DND-41 (cell line): ENCODE results near the gene ZBTB18.

Experiments
- ATAC-seq: fragments of 200-7000 bp; cut with Tn5 transposase; 3 replicates; pipeline ENCODE4 v1.9.1; 2021; ENCODE audit warnings: low read depth; ENCODE audit not compliant: insufficient read depth
- DNase-seq: peaks from one replicate; pipeline ENCODE4 v3.0.0-alpha.2; 2020
- H2AFZ ChIP-seq: 2 replicates; pipeline ENCODE4 v1.6.0; 2012; ENCODE audit warnings: low read depth, low read length
- H3K27ac ChIP-seq: 2 replicates; pipeline ENCODE4 v1.5.1; 2012; ENCODE audit warnings: low read length, inconsistent platforms
- H3K27me3 ChIP-seq: fragments of 200-600 bp; sonication (generic); 2 replicates; pipeline ENCODE4 v1.6.0; 2012; ENCODE audit warnings: low read length, mild to moderate bottlenecking, inconsistent platforms; ENCODE audit not compliant: insufficient read depth, poor library complexity
- H3K36me3 ChIP-seq: 2 replicates; pipeline ENCODE4 v1.5.1; 2012; ENCODE audit warnings: low read length, inconsistent platforms; ENCODE audit not compliant: insufficient read depth
- H3K4me1 ChIP-seq: 2 replicates; pipeline ENCODE4 v1.5.1; 2012; ENCODE audit warnings: mild to moderate bottlenecking, low read length; ENCODE audit not compliant: insufficient read depth
- H3K4me2 ChIP-seq: 2 replicates; pipeline ENCODE4 v1.6.0; 2012; ENCODE audit warnings: mild to moderate bottlenecking, moderate library complexity, low read length, inconsistent platforms; ENCODE audit not compliant: insufficient read depth
- H3K4me3 ChIP-seq, 2 experiments: fragments of 200-600 bp in 1 of 2; shearing (Covaris generic) in 1 of 2; 2 replicates each; pipeline ENCODE4 v1.5.1; 2012 to 2016; ENCODE audit warnings: inconsistent platforms in 2 of 2, low read length in 2 of 2, mild to moderate bottlenecking in 2 of 2, low read depth in 1 of 2, moderate library complexity in 1 of 2
- H3K79me2 ChIP-seq: 2 replicates; pipeline ENCODE4 v1.6.0; 2012; ENCODE audit warnings: low read length, inconsistent platforms; ENCODE audit not compliant: insufficient read depth
- H3K9ac ChIP-seq: 2 replicates; pipeline ENCODE4 v1.6.0; 2012; ENCODE audit warnings: low read depth, mild to moderate bottlenecking, inconsistent platforms, low read length, moderate library complexity
- H3K9me3 ChIP-seq: 2 replicates; pipeline ENCODE4 v1.5.1; 2012; ENCODE audit warnings: low read length, moderate library complexity, mild to moderate bottlenecking, inconsistent platforms; ENCODE audit not compliant: insufficient read depth, severe bottlenecking
- H4K20me1 ChIP-seq: 2 replicates; pipeline ENCODE4 v1.6.0; 2012; ENCODE audit warnings: low read length; ENCODE audit not compliant: insufficient read depth
- CTCF ChIP-seq: IDR thresholded peaks from 2 replicates; pipeline ENCODE4 v1.5.1; 2012; ENCODE audit warnings: borderline replicate concordance, low read length, moderate library complexity, mild to moderate bottlenecking; ENCODE audit not compliant: poor library complexity, severe bottlenecking; ENCODE audit errors: extremely low read depth
- EZH2 ChIP-seq: IDR thresholded peaks from 3 replicates; pipeline ENCODE4 v1.6.1; 2012; ENCODE audit warnings: borderline replicate concordance, low read depth, mild to moderate bottlenecking, moderate library complexity, low read length, inconsistent platforms; ENCODE audit not compliant: severe bottlenecking

ZBTB18 gene

DNA sequence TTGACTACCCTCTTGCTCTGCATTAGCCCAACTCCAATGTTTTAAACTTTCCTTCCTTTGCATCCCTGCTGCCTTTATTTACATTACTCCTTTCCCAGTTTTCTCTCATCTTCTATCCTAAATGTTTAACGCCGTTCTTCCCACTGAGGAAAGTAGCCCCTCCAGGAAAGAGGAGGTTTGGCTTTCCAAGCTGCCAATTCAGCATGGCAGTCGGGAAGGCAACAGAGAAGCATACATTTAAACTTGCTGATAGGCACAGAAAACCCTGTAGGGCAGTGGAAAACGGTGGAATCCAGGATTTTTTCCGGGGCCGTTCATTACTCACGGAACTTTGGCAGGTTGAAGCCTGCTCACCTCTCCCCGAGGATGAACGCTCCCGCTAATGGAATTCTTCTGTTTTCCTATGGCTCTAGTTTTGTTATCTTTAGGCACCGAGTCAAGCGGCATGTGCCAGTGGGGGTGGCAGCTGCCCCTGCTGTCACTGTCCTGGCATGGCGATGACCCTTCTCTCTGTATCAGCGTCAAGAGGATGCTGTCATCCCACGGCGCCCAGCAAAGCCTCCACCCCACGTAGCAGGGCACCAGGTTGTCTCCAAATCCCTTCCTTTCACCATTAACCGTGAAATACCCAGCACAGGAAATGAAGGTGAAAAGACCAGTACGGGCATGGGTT is 48.3 kb downstream of the ZBTB18 start:
- Histone ChIP-seq H3K79me2 (no peaks in the 10 kb centered on the region), H3K27me3 (peaks cover 12% of the 10 kb centered on the region), H3K9me3 (no peaks in the 10 kb centered on the region), H3K4me2 (no peak overlapping the region), H4K20me1 (no peaks in the 10 kb centered on the region), H3K4me1 (peaks cover 7% of the 10 kb centered on the region), H3K4me3 (no peak overlapping the region), H3K27ac (no peak overlapping the region), H3K9ac (no peak overlapping the region), H3K36me3 (no peaks in the 10 kb centered on the region), H2AFZ (no peak overlapping the region)
- no peak for ATAC-seq
- no peak for TF ChIP-seq CTCF
- no peak for TF ChIP-seq EZH2
- DNase-seq: no peak

DNA sequence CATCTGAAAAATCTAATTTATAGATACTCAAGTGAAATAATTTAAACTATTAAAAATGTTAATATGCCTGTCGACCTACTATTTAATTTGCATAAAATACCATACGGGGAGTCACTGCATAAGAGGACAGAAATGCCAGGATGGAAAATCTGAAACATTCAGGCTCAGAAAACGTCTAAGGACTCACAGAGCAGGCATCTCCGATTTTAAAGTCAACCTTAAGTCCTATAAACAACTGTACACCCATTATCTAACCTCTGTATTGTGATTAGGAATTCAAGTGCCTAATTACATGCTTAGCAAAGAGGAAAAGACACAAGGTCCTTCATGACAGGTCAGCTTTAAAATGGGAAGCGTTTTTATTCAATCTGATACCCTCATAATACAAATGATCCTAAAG is 49.2 kb downstream of the ZBTB18 start:
- Histone ChIP-seq H3K36me3 (no peaks in the 10 kb centered on the region), H3K9ac (no peak overlapping the region), H4K20me1 (no peaks in the 10 kb centered on the region), H3K79me2 (no peaks in the 10 kb centered on the region), H2AFZ (no peak overlapping the region), H3K27me3 (peaks cover 12% of the 10 kb centered on the region), H3K4me1 (peaks cover 7% of the 10 kb centered on the region), H3K9me3 (no peaks in the 10 kb centered on the region), H3K4me3 (no peak overlapping the region), H3K27ac (no peak overlapping the region), H3K4me2 (no peak overlapping the region)
- DNase-seq (no peak), ATAC-seq (no peak)
- no peak for TF ChIP-seq EZH2
- TF ChIP-seq CTCF: no peak

DNA sequence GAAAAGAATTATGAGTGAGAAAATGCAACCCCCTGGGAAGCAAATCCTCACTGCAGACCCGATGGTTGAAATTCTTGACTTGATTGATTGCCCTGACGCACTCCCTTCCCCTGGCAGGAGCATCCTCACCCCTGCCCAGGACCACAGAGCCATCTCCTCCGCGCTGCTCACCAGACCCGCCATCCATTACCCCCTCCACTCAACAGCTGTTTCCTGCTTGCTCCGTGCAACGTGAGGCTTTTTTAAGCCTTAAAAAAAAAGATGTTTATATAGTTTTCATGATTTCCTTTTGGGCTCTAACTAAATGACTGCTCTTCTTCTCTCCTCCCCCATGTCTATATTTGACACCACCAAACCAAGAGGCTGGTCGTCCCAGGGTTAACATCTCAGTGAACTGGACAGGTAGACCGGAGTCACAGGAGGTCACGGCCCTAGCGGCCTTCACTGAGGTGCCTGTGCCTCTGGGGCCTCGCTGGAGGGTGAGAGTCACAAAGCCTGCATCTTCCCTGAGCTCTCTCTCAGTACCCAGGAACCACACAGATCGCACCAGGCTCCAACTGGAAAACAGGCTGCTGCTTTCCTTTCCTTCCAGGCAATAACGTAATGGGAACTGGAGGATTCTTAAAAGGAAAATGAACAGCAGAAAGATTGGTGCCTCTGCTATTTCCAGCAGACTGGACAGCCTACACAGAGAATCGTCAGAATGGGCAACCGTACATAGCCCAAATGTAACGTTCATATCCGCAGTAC is 49.8 kb downstream of the ZBTB18 start:
- no peaks in the 10 kb centered on the region for H4K20me1 ChIP-seq
- H2AFZ ChIP-seq: no peak overlapping the region
- H3K9ac ChIP-seq: no peak overlapping the region
- DNase-seq: peak; percentile 11
- H3K27ac ChIP-seq: no peak overlapping the region
- H3K4me2 ChIP-seq: no peak overlapping the region
- peaks cover 12% of the 10 kb centered on the region for H3K27me3 ChIP-seq
- no peak overlapping the region for H3K4me3 ChIP-seq
- no peaks in the 10 kb centered on the region for H3K36me3 ChIP-seq
- no peak for TF ChIP-seq CTCF
- TF ChIP-seq EZH2: no peak
- H3K4me1 ChIP-seq: peaks cover 7% of the 10 kb centered on the region
- H3K79me2 ChIP-seq: no peaks in the 10 kb centered on the region
- peak; percentile 78 for ATAC-seq
- no peaks in the 10 kb centered on the region for H3K9me3 ChIP-seq
